ENCODE measurements around the gene DQX1.
A peak's percentile ranks its signal among the peaks of the same experiment; 100 is the strongest.

- TF ChIP-seq RFX5 (IDR thresholded peaks at IDR 0.05; ENCODE audit: borderline replicate concordance, low read depth, low read length) (no peak), TEAD4 (IDR thresholded peaks at IDR 0.05; ENCODE audit: low read depth, low read length) (no peak), POLR2A (IDR thresholded peaks at IDR 0.05; ENCODE audit: control extremely low read depth in 1 of 2, low read depth in 2 of 2, low read length in 2 of 2) (no peak), SP4 (IDR thresholded peaks at IDR 0.05; ENCODE audit: low read length) (no peak), SIRT6 (IDR thresholded peaks at IDR 0.05; ENCODE audit: low read length) (no peak), CEBPB (IDR thresholded peaks at IDR 0.05; ENCODE audit: low read depth, low read length) (no peak), TAF1 (IDR thresholded peaks at IDR 0.05; ENCODE audit: low read depth, low read length) (0 out of 2 replicates have a peak, but pooled peaks have one; percentile 4), CTCF (IDR thresholded peaks at IDR 0.05; ENCODE audit: control extremely low read depth in 1 of 3, insufficient read depth in 1 of 3, low read depth in 1 of 3, low read length in 3 of 3) (no peak), POLR2AphosphoS5 (IDR thresholded peaks at IDR 0.05; ENCODE audit: low read depth, low read length) (no peak), RAD21 (IDR thresholded peaks at IDR 0.05 in 1 of 2, conservative IDR thresholded peaks at IDR 0.05 in 1 of 2; ENCODE audit: low read depth in 2 of 2, low read length in 2 of 2) (no peak), SP1 (IDR thresholded peaks at IDR 0.05; ENCODE audit: low read depth, low read length) (no peak)
- TF ChIP-seq, protein P1, sequence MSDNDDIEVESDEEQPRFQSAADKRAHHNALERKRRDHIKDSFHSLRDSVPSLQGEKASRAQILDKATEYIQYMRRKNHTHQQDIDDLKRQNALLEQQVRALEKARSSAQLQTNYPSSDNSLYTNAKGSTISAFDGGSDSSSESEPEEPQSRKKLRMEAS (IDR thresholded peaks at IDR 0.05), result no peak
Measured at GRCh38 chr2:74552914-74553811, 27.1 kb upstream of the DQX1 start.
